ENCODE data around the gene KIF25.

KIF25 gene

GRCh38 chr6:168086616-168087015 lies 89.1 kb downstream of the KIF25 start:
- no peak for DNase-seq (ENCODE audit: low read depth in 4 of 4, low spot score in 1 of 4)

GRCh38 chr6:168087436-168088160 lies 90.1 kb downstream of the KIF25 start:
- no peak for DNase-seq (ENCODE audit: low read depth in 4 of 4, low spot score in 1 of 4)

- DNase-seq (ENCODE audit: low read depth in 4 of 4, low spot score in 1 of 4): no peak
Observed at GRCh38 chr6:168088161-168089053, 90.9 kb downstream of the KIF25 start.

- no peak for DNase-seq (ENCODE audit: low read depth in 4 of 4, low spot score in 1 of 4)
Observed at GRCh38 chr6:168089186-168090063, 92.0 kb downstream of the KIF25 start.

GRCh38 chr6:168090064-168090690 lies 92.7 kb downstream of the KIF25 start:
- no peak for DNase-seq (ENCODE audit: low read depth in 4 of 4, low spot score in 1 of 4)

GRCh38 chr6:168090706-168091105 lies 93.2 kb downstream of the KIF25 start:
- DNase-seq (ENCODE audit: low read depth in 4 of 4, low spot score in 1 of 4): no peak

GRCh38 chr6:168091381-168092264 lies 94.2 kb downstream of the KIF25 start:
- DNase-seq (ENCODE audit: low read depth in 4 of 4, low spot score in 1 of 4): no peak

- DNase-seq (ENCODE audit: low read depth in 4 of 4, low spot score in 1 of 4): no peak
Observed at GRCh38 chr6:168092541-168092940, 95.1 kb downstream of the KIF25 start.

GRCh38 chr6:168093071-168093505 lies 95.6 kb downstream of the KIF25 start:
- DNase-seq (ENCODE audit: low read depth in 4 of 4, low spot score in 1 of 4): no peak

GRCh38 chr6:168093634-168094033 lies 96.2 kb downstream of the KIF25 start:
- DNase-seq (ENCODE audit: low read depth in 4 of 4, low spot score in 1 of 4): no peak
